HG02981 (cell line): ENCODE data around the gene OR13G1.
"Not testable (repeated sequence)": the region's sequence is repeated elsewhere in the genome, so short reads cannot be mapped to it uniquely, and the experiment has no call there.

Experiments used
- ATAC-seq: cut with Tn5 transposase; IDR thresholded peaks from one replicate; pipeline ENCODE4 v1.9.1; 2021; ENCODE audit warnings: mild to moderate bottlenecking, moderate library complexity; ENCODE audit not compliant: unreplicated experiment

The OR13G1 gene, protein sequence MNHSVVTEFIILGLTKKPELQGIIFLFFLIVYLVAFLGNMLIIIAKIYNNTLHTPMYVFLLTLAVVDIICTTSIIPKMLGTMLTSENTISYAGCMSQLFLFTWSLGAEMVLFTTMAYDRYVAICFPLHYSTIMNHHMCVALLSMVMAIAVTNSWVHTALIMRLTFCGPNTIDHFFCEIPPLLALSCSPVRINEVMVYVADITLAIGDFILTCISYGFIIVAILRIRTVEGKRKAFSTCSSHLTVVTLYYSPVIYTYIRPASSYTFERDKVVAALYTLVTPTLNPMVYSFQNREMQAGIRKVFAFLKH

DNA sequence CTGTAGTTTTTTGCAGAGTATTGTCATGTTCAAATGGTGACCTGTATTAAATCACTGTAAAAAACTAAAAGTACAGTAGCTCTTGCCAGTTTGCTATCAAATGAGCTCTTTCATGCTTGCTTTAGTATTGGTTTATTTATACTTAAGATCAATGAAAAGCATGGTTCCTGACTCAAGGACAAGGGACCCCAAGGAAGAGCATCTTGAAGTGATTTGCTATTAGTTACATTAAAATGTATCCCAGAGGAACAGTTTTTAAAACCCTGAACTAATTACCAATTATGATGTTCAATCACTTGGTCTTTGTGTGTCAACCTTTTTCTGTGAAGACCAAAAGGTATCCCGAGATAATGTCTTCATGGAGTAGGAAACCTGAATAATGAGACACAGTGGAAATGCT, at the start of gene OR13G1:
TSS of gene OR13G1 (minus strand) at position 101 of the 400 bp plus-strand sequence. CDS start 6,698 bp downstream, outside the sequence.
- ATAC-seq, result no peak

DNA sequence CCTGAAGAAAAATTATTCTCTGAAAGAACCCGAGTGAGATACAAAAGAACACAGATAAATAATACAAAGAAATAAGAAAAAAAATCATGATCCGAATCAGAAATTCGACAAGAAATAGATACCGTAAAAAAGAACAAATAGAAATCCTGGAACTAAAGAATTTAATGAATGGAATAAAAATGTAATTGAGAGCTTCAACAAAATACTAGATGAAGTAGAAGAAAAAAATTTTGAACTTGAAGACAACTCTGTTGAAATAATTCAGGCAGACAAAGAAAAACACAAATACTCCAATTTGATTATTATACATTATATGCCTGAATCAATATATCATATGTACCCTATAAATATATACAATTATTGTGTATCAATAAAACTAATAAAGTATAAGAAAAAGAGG, 41.7 kb upstream of the OR13G1 start:
- ATAC-seq, result no peak

DNA sequence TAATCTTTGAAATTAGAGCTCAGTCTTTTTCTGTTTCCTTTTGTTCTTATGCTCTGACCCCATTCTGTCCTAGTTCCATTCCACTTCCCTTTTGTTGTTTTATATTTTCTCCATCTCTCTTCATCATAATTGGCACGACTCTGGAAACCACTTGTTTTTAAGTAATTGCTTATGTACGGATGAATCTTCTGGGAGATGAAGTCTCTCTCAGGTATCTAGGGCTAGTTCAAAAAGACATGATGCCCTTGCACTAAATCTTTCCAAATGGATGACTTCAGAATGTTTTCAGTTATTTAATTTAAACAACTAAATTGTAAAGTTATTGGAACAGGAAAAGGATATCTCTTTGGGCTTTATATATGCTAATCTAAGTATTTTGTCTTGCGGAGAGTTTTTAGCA, 37.0 kb upstream of the OR13G1 start, which contains the start of gene OR6F1:
TSS of gene OR6F1 (minus strand) at position 101 of the 400 bp plus-strand sequence. CDS start 3,891 bp downstream, outside the sequence.
- ATAC-seq, result no peak

DNA sequence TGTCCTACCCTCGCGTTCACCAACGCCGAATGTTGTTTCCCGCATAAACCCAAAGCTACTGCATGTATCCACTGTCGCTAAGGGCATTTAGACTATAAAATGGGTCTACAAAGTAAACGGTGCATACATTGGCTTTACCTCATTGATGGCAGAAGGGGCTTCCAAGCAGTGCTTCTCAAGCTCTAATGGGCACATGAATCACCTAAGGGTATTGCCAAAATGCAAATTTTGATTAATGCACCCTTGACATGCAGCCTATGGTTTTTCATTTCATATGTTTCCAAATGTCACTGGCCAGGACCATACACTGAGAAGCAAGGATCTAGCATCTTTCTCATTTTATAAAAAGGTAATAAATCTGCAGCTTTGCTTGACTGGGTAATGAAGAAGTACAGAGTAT, 34.2 kb upstream of the OR13G1 start:
- ATAC-seq, result no peak

DNA sequence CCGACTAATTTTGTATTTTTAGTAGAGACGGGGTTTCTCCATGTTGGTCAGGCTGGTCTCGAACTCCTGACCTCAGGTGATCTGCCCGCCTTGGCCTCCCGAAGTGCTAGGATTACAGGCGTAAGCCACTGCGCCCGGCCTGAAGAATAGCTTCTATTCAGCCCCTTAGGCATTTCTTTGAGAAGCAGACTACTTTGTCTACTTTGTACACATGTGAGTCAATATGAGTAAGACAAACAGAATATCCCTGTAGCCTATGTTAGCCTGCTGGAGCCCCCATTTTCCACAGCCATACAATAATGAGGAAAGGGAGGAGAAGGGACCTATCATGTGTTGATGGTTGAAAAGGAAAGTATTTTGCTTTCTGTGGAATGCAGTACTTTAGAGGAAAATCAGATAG, 31.1 kb upstream of the OR13G1 start:
- not testable (repeated sequence) for ATAC-seq

DNA sequence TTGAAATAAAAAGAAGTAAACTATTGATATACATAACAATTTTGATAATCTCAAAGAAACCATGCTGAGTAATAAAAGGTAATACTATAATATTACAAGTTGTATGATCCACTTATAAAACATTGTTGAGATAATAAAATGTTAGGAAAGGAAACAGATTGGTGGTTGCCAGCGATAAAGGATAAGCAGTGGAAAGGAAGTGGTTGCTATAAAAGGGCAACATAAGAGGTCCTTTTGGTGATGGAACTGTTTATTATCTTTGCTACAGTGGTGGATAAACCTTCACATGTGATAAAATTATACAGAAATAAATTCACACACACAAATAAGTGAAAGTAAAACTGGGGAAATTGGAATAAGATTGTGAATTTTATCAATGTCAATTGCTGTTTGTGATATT, 21.8 kb upstream of the OR13G1 start:
- no peak for ATAC-seq

DNA sequence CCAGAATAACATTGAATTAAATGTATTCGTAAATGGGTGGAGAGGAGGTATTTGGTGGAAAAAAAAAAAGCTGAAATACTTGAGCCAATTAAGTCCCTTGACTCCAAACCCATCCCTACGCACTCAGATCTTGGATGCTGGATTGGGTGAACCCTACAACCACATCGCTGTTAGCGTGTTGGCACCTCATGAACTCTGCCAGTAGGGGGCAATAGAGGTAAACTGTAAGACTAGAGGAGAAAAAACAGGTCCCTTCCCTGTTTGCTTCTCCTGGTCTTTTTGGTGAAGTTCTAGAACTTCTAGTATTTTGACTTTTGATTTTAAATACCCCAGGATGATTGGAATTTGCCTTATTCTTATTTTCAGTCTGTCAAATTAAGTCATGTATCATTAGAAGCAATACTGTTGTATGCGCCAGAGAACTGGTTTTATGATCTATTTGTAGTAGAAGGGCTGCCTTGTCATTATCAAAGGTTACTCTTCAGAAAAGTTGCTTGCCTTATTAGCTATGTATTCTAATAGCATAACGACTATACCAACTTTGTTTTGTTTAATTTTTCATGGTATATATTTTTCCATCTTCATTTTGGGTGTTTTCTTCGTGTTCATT, 1.9 kb upstream of the OR13G1 start:
- ATAC-seq, result peak; percentile 89

DNA sequence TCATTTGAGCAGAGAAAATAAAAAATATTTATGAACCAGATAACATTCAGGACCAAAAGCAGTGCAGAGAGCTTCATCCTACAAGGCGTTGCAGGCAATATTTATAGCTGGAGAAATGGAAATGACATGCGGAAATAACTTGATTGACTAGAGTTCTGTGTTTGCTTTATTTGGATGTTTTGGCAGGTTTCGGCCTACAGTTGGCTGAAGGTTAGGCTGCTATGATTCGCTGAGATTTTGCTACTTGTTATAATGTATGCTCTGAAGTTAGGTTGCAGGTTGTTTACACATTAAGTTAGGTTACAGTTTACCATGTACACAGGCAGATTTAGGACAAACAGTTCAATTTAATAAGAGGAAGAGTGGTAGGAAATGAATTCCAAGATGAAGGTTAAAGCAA, 632 bp upstream of the OR13G1 start:
- no peak for ATAC-seq

DNA sequence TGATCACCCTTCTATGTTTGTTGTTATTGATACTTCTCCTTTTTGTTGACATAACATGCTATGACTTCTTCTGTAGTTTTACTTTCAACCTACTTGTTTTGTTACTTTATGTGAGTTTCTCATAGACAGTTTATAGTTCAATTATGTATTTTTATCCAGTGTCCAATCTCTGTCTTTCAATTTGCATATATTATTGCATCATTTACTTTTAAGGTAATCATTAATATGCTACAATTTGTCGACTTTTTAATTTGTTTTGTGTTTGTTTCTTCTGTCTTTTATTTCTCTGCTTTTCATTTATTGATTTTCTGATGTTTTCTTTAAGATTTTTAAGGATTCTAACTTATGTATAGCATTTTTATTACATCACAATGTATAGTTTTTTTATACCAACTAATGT, 10.3 kb downstream of the OR13G1 start:
- no peak for ATAC-seq

DNA sequence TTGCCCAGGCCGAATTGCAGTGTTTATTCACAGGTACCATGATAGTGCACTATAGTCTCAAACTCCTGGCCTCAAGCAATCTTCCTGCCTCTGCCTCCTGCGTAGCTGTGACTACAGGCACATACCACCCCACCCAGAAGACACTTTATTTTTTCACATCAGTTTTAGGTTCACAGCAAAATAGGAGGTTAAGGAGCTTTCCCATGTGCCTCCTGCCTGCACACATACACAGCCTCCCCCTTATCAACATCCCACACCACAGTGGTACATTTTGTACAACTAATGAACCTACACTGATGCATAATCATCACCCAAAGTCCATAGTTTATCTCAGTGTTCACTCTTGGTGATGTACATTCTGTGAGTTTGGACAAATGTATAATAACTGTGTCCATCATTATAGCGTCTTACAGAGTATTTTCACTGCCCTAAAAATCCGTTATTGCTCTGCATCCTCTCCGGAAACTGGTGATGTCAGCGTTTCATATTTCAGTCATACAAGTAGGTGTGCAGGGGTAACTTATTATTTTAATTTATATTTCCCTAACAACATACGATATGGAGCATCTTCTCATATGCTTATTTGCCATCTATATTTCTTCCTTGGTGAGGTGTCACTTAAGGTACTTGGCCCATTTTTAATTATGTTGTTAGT, 23.2 kb downstream of the OR13G1 start:
- ATAC-seq, result no peak

DNA sequence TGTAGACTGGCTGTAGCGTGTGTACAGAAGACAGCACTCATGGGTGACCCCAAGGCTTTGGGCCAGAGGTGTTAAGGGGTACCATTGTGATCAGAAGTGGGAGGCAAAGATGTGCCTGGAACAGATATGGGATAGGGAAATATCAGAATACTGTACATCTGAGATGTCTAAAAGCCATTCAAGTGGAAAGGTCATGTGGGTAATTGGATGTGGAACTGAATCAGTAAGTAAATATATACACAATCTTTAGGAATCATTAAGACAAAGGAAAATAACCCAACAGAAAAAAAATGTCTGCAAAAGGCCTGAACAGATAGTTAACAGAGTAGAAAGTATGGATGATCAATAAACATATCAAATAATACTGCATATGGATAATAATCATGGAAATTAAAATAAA, 26.5 kb downstream of the OR13G1 start:
- ATAC-seq, result no peak

DNA sequence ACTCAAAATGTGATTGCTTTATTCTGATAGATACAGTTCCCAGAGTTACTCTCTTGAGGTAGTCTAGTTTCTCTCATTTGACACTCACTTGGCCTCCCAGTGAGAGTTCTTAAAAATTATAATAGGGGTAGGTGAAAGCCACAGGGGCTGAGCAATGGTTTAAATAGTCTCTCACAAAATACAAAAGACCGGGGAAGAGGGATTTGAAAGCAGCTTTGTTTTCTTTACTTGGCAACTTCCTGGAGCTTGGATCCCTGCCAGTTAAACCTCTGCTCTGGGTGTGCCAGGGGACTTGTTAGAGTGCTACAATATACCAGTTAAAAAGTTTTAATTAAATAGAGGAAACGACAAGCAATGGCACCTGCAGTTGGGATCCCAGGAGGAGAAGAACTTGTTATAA, 31.7 kb downstream of the OR13G1 start:
- no peak for ATAC-seq

DNA sequence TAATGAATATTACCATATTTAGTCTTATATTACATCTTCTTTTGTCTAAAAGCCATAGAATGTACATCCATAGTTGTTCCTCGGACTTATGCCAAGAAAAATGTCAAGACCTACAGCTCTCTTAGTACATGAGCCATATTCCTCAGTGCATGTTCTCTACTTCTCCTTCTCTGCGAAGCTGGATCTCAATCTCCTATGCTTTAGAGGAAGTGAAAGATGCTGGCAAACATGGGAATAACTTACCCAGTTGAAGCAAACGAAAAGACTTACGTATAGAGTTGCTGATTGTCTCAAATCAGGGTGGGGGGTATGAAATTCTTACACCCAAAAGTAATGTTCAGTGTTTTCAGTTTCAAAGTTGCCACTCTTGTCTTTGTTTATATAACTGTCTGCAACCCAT, 32.7 kb downstream of the OR13G1 start:
- no peak for ATAC-seq

DNA sequence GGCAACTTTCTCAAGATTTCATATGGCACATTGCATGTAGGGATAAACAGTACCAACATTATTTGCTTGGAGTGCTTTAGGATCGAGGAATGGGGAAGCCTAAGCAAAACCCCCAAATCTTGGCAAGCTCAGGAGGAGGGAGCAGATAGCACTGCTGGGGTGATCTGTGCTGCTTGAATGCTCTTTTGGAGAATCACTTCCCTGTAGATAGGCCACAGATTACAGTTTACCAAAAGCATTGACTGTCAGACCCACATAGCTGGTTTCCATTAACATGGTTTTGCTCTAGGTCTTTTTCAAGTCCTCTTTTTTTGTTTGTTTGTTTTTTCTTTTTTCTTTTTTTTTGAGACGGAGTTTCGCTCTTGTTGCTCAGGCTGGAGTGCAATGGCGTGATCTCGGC, 36.8 kb downstream of the OR13G1 start:
- ATAC-seq, result no peak

DNA sequence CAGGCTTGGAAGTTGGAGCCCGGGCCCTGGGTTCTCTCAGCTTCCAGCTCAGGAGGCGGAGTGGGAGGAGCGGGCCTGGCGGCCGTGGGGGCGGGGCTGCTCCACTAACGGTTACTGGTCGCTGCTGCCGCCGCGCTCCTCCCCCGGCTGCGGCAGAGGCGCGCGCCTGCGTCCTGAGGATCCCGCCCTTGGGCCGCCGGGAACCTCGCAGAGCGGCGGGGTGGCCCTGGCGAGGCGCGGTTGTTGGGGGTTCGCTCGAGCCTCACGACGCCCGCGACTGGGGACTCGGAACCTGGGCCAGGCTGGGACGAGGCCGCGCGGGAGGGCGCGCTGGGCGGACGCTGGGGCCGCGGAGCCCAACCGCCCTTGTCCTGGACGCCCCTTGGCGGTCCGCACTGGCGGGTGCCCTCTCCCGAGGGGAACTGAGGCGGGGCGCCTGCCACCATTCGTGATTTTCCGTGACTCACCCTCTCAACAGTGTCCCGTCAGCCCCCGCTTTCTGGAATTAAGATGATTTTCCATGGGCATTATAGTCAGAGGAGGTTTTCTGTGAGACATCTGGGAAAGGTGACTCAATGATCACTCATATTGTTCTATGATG, 40.1 kb downstream of the OR13G1 start:
- ATAC-seq, result no peak

DNA sequence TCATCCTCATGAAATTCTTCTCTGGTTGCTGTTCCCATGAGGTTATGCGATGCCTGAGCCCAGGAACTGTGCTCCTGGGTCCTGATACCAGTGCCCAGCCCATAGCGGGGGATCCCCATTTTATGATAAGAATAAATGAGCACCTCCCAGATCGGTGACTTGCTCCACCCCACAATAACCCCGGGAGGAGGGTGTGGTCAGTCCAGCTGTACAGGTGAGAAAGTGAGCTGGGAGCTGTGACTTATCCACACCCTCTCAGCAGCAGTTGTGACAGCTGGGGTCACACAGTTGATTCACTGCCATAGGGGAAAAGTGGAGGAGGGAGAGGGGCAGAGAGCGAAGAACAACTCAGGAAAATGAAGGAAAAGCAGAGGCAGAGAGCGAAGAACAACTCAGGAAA, 40.8 kb downstream of the OR13G1 start:
- no peak for ATAC-seq

DNA sequence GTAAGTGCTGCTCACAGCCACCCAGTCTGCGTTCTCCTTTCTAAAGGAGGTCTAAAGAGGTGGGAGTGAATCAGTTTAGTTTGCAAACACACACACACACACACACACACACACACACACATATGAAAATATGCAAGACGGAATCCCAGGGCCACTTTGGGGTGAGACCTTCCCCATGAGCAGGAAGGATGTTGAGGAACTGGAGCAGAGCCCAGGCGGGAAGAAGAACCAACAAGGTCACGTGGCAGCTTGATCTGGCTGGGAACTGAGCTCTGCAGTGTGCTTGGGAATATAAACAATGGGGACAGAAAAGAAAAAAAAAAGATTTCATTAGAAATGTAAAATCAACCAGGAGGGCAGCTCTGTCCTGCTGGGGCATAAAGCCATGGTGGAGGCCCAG, 41.5 kb downstream of the OR13G1 start:
- no peak for ATAC-seq

DNA sequence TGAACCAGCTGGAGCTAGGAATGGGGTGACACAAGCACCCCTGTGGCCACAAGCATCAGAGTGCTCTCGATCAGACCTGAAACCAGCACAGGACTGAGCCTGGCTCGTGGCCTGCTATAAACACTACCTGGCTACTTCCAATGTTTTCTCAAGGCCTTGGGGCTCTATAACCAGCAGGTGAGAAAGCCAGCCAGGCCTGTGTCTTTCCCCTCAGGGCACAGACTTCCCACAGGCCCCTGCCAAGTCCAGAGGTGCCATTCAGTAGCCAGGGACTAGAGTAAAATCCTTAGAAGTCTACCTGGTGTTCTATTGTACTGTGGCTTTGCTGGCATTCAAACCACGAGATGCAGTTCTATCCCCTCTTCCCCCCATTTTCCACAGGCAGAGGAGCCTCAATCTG, 51.6 kb downstream of the OR13G1 start:
- ATAC-seq, result no peak
